M059J (cell line): ENCODE results near the gene CDK5RAP3. TPM values are rescaled to one million over a fixed set of nuclear protein-coding genes. Genes with fewer than 3 reads are reported as not detected.
A peak's percentile ranks its signal among the peaks of the same experiment; 100 is the strongest.

Experiments
- DNase-seq: peaks from one replicate; pipeline ENCODE4 v3.0.0-alpha.2; 2012; ENCODE audit warnings: low read depth
- total RNA-seq: library from RNA; depleted of rRNA; stranded (reverse); fragments of >200 nt; shearing (Covaris generic); gene quantifications from 2 replicates; pipeline ENCODE4 v1.2.3, GENCODE V29; 2014; rRNA removed

Gene CDK5RAP3
- total RNA-seq, 1 experiment from 2014 or later, result 60.4 TPM

DNA sequence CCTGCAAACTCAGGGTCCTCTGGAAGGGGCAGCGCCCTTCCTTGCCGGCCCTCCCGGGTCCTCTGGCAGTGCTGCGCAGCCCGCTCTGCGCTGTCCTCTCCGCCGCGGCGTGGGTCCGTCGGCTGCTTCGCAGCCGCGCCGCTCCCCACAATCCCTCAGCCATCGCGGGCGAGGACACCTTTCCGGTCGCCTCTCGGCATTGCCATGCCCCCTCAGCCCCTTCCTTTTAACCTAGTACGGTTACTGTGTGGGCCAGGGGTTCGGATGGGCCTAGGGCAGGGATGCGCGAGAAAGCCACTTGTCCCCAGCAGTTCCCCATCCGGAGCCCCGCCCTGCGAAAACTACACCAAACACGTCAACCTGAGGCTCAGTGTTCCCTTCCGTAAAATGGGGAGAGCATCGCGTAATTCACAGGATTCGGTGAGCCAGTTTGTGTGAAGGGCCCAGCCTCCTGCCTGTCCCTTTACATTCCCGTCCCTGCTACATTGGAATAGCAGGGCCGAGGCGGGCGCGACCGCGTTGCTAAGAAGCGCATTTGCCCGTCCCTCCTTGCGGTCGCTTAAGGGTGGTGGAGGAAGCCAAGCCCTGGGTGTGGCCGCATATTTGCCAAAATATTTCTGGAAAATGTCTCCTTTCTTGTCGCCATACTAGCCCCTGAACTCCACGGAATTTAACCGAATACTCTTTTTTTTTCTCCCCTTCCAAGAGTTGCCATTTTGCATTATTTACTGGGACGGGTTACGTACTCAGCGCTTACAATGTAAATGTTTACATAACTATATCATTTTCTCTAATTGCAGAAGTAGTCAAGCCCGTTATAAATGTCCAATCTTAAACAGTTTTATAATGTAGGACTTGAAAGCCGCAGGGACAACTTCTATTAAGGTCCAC, 53.5 kb downstream of the CDK5RAP3 start:
- DNase-seq, result peak; percentile 72

GRCh38 chr17:48025040-48025903, 54.4 kb downstream of the CDK5RAP3 start:
- DNase-seq, result peak; percentile 95

DNA sequence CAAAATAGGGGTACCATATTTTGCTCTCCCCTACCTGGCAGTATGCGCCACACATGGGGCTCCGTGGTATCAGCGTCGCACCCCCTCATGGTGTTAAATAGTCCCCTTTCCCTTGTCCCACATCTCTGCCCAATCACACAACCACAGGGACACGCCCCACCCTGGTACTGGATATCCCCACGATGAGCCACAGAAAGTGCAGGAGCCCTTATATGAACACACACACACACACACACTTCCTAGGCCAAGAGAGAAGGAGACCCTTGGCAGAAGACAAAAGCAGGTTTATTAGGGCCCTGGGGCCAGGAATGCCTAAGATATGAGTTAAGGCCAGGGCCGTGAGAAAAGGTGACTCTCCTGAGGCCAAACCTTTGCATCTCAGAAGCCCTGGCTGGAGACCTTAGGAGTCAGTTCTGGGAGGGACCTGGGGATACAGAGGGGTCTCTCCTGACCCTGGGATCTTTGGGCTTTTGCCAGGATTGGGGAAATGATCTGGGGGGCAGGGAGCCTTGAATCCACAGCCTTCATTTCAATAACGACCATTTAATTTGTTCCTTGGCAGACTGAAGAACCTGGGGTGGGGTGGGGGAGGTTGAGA, 55.1 kb downstream of the CDK5RAP3 start:
- peak; percentile 89 for DNase-seq

DNA sequence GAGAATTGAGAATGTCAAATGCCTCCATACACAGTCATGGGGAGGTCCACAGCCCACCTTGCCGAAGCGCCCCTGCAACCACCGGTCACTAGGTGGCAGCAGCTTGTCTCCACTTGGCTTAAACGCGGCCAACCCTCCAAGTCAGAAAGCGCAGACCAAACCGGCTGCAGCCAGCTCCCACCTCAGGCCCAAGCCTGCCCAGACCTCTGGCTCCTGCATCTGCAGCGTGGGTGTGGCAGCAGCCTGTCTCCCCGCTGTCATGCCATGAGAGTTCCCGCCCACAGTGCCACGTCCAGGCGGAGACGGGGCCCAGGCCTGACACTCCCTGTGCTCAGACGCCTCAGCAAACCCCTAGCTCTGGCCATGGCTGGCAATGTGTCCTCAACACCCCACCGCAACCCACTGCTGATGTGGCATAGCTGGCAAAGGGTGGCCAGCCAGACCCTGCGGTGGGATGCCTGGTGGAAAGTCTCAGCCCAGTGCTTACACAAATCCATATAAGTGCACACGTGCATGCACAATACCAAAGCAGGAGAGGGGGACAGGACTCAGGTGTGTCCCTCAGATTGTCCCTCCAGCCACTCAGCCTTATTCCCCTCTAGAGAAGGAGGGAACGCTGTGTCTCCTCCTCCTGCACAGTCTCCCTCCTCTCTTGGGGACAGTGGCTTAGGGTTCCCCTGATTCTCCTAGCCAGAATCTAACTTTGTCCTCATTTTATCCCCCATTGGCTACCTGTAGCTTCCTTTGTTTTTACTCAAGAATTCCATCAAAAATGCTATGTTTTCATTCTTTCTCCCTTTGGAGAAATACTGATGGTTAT, 55.8 kb downstream of the CDK5RAP3 start:
- DNase-seq, result peak; percentile 86

DNA sequence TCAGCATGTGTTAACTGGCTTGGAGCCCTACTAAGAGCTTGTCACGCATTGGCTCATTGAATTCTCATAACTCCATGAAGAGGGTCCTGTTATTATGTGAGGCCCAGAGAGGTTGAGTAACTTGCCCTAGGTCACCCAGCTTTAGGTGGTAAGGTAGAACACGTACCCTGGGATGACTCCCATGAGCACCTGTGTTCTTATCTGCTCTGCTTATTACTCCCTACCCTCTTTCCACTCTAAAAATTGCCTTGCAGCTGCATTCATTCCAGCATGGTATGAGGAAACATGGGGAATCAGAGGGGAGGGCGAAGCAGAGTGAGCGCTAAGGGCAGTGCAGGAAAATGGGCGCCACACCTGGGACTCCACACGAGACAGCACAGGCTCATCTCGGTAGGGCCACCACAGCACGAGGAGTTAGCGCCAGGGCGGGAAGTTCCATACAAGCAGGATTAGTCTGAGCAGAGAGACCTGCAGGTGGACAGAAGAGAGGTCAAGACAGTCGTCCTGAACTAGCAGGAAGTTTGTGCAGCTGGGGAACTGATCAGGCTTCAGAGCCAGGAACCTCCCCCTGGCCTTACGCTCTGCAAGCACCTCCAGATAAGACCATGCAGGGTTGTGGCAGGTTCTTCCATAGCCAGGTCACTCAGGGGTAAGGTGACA, 56.5 kb downstream of the CDK5RAP3 start:
- no peak for DNase-seq

DNA sequence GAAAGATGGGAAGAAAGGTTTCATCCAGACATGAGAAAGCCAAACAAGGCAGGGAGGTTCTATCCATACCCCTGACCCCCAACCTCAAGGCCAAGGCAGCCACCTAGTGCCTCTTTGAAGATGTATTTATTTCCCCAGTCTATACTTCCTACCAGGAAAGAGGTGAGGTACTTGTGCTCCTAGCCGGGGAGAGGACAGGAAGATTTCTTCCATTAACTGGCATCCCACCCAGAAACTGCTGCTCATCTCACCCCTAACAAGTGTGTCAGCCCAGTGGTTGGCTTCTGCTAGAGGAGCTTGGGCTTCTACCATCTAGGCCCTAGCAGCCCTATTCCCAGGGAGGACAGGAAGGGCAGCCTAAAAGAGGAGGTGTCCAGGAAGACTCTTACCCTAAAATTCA, 57.8 kb downstream of the CDK5RAP3 start:
- DNase-seq, result no peak

DNA sequence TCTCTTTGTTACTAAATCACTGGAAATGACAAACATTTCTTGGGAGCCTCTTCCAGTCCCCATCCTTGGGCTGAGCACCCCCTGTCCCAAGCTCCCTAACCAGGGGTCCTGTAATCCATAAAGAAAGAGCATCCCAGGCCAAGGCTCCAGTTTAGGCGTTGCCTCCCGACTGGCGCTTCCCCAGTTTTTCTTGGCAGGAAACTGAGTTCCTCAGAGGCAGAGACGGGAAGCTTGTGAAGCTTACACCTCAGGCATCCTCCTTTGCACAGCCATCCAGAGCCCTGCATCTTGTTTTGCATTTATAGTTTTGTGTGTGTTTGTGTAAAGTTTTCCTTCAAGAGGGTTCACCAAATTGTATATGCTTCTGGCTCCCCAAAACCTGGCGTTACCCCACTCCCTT, 59.6 kb downstream of the CDK5RAP3 start:
- no peak for DNase-seq

Other genes with a start within 250 kb of the CDK5RAP3 start
- not detected in 2 replicates for gene TBX21, start 237.9 kb upstream of the CDK5RAP3 start, total RNA-seq
- 3.5 and 5.1 TPM in 2 replicates for gene OSBPL7, start 149.3 kb upstream of the CDK5RAP3 start, total RNA-seq
- gene MRPL10, start 139.6 kb upstream of the CDK5RAP3 start, total RNA-seq, result 39.9 and 41.5 TPM in 2 replicates
- gene LRRC46, start 139.4 kb upstream of the CDK5RAP3 start, total RNA-seq, result 0.12 TPM in 1 of 2 replicates, not detected in the other
- gene SCRN2, start 129.8 kb upstream of the CDK5RAP3 start, total RNA-seq, result 19.3 and 24.0 TPM in 2 replicates
- gene SP6, start 120.0 kb upstream of the CDK5RAP3 start, total RNA-seq, result 0.79 and 1.5 TPM in 2 replicates
- gene SP2, start 74.9 kb upstream of the CDK5RAP3 start, total RNA-seq, result 1.6 and 3.8 TPM in 2 replicates
- gene PNPO, start 29.5 kb upstream of the CDK5RAP3 start, total RNA-seq, result 40.1 and 54.2 TPM in 2 replicates
- gene PRR15L, start 13.2 kb upstream of the CDK5RAP3 start, total RNA-seq, result not detected in 2 replicates
- 27.3 and 40.7 TPM in 2 replicates for gene COPZ2, start 66.7 kb downstream of the CDK5RAP3 start, total RNA-seq
- gene NFE2L1, start 77.2 kb downstream of the CDK5RAP3 start, total RNA-seq, result 44.3 and 68.7 TPM in 2 replicates
- gene CBX1, start 130.4 kb downstream of the CDK5RAP3 start, total RNA-seq, result 89.1 and 122 TPM in 2 replicates
- 18.1 and 22.4 TPM in 2 replicates for gene SNX11, start 136.7 kb downstream of the CDK5RAP3 start, total RNA-seq